ENCODE measurements around the gene FOXJ3. TPM values are rescaled to one million over a fixed set of nuclear protein-coding genes. Genes with fewer than 3 reads are reported as not detected.

The FOXJ3 gene
- total and polyA plus RNA-seq, 4 donors = 5.3 to 16.8 (median 12.4) TPM

DNA sequence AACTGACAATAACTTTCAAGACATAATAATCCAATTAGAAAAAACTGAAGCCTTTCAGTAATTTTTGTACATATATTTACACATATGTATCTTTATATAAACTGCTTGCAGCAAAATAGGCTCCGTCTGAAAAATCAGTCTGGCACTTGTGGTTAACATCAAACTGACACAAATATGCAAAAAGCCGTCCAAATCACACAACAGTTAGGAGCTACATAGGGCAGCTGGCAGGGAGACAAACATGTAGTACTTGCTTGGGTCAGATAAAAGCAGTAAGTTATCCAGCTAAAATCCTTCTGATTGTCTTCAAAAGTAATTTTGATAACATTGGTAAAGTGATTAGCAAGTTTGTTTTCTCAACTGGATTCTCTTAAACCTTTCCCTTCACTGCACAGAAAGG, 155.8 kb downstream of the FOXJ3 start:
- H3K27me3 ChIP-seq (ENCODE audit: control insufficient read depth in 4 of 4, insufficient read depth in 4 of 4, low read length in 3 of 4) = no peaks in the 10 kb centered on the region
- no peak overlapping the region for H3K27ac ChIP-seq (ENCODE audit: low read depth in 1 of 2, low read length in 2 of 2)
- WGBS = 19% methylated on average over 2 of the region's 2 CpGs
- H3K4me3 ChIP-seq (ENCODE audit: low read depth in 1 of 3, low read length in 3 of 3) = no peak overlapping the region
- DNase-seq (ENCODE audit: low spot score) = no peak
- H3K9ac ChIP-seq (ENCODE audit: low read depth in 1 of 2, low read length in 2 of 2) = no peak overlapping the region
- H3K36me3 ChIP-seq (ENCODE audit: control insufficient read depth in 4 of 4, insufficient read depth in 3 of 4, low read depth in 1 of 4, low read length in 3 of 4) = peaks cover 0 to 14% (median 4%) of the 10 kb centered on the region in 4 donors
- H3K9me3 ChIP-seq (ENCODE audit: control insufficient read depth in 4 of 4, low read length in 3 of 4) = no peaks in the 10 kb centered on the region
- TF ChIP-seq RXRA (IDR thresholded peaks at IDR 0.05) = no peak
- no peak for TF ChIP-seq HNF4A (conservative IDR thresholded peaks at IDR 0.05)
- no peak for TF ChIP-seq FOXA2 (IDR thresholded peaks at IDR 0.05)
- TF ChIP-seq, protein P1, sequence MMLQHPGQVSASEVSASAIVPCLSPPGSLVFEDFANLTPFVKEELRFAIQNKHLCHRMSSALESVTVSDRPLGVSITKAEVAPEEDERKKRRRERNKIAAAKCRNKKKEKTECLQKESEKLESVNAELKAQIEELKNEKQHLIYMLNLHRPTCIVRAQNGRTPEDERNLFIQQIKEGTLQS (IDR thresholded peaks at IDR 0.05) = no peak
- no peak for TF ChIP-seq TAF1 (conservative IDR thresholded peaks at IDR 0.05)
- TF ChIP-seq, protein P2, sequence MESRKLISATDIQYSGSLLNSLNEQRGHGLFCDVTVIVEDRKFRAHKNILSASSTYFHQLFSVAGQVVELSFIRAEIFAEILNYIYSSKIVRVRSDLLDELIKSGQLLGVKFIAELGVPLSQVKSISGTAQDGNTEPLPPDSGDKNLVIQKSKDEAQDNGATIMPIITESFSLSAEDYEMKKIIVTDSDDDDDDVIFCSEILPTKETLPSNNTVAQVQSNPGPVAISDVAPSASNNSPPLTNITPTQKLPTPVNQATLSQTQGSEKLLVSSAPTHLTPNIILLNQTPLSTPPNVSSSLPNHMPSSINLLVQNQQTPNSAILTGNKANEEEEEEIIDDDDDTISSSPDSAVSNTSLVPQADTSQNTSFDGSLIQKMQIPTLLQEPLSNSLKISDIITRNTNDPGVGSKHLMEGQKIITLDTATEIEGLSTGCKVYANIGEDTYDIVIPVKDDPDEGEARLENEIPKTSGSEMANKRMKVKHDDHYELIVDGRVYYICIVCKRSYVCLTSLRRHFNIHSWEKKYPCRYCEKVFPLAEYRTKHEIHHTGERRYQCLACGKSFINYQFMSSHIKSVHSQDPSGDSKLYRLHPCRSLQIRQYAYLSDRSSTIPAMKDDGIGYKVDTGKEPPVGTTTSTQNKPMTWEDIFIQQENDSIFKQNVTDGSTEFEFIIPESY (IDR thresholded peaks at IDR 0.05) = no peak
- no peak for TF ChIP-seq JUND (IDR thresholded peaks at IDR 0.05)
- H3K4me1 ChIP-seq (ENCODE audit: control insufficient read depth in 4 of 4, insufficient read depth in 4 of 4, low read length in 3 of 4) = peaks cover 0 to 12% (median 8%) of the 10 kb centered on the region in 4 donors

DNA sequence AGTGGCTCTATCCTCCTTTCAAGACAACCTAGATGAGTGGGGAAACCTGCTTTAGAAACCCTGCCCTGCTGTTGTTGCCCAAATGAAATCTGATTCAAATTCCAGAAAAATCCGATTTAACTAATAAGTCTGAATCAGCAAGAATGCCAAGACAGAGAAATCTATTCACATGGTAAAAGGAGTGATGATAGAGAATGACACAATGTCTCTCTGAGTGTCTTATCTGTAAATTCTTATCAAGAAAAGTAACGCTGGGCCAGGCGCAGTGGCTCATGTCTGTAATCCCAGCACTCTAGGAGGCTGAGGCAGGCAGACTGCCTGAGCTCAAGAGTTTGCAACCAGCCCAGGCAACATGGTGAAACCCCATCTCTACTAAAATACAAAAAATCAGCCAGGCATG, 156.8 kb downstream of the FOXJ3 start:
- no peak for TF ChIP-seq EGR1 (IDR thresholded peaks at IDR 0.05; ENCODE audit: low read depth in 2 of 2)
- no peak for TF ChIP-seq NR2F2 (IDR thresholded peaks at IDR 0.05)
- TF ChIP-seq YY1 (IDR thresholded peaks at IDR 0.05) = no peak
- TF ChIP-seq, protein P1 (IDR thresholded peaks at IDR 0.05) = no peak
- TF ChIP-seq RXRA (IDR thresholded peaks at IDR 0.05) = no peak
- no peak for TF ChIP-seq TAF1 (conservative IDR thresholded peaks at IDR 0.05)
- no peak for TF ChIP-seq HNF4A (conservative IDR thresholded peaks at IDR 0.05)
- TF ChIP-seq, protein P3, sequence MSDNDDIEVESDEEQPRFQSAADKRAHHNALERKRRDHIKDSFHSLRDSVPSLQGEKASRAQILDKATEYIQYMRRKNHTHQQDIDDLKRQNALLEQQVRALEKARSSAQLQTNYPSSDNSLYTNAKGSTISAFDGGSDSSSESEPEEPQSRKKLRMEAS (IDR thresholded peaks at IDR 0.05) = no peak
- TF ChIP-seq FOXA1 (IDR thresholded peaks at IDR 0.05) = no peak
- TF ChIP-seq, protein P2 (IDR thresholded peaks at IDR 0.05) = no peak
- no peak for TF ChIP-seq GABPA (IDR thresholded peaks at IDR 0.05 in 1 of 2, conservative IDR thresholded peaks at IDR 0.05 in 1 of 2)
- no peak for TF ChIP-seq HNF4G (IDR thresholded peaks at IDR 0.05)
- TF ChIP-seq, protein P4, sequence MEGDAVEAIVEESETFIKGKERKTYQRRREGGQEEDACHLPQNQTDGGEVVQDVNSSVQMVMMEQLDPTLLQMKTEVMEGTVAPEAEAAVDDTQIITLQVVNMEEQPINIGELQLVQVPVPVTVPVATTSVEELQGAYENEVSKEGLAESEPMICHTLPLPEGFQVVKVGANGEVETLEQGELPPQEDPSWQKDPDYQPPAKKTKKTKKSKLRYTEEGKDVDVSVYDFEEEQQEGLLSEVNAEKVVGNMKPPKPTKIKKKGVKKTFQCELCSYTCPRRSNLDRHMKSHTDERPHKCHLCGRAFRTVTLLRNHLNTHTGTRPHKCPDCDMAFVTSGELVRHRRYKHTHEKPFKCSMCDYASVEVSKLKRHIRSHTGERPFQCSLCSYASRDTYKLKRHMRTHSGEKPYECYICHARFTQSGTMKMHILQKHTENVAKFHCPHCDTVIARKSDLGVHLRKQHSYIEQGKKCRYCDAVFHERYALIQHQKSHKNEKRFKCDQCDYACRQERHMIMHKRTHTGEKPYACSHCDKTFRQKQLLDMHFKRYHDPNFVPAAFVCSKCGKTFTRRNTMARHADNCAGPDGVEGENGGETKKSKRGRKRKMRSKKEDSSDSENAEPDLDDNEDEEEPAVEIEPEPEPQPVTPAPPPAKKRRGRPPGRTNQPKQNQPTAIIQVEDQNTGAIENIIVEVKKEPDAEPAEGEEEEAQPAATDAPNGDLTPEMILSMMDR (IDR thresholded peaks at IDR 0.05; ENCODE audit: low read depth, low read length, missing input control) = no peak
- TF ChIP-seq, protein P5, sequence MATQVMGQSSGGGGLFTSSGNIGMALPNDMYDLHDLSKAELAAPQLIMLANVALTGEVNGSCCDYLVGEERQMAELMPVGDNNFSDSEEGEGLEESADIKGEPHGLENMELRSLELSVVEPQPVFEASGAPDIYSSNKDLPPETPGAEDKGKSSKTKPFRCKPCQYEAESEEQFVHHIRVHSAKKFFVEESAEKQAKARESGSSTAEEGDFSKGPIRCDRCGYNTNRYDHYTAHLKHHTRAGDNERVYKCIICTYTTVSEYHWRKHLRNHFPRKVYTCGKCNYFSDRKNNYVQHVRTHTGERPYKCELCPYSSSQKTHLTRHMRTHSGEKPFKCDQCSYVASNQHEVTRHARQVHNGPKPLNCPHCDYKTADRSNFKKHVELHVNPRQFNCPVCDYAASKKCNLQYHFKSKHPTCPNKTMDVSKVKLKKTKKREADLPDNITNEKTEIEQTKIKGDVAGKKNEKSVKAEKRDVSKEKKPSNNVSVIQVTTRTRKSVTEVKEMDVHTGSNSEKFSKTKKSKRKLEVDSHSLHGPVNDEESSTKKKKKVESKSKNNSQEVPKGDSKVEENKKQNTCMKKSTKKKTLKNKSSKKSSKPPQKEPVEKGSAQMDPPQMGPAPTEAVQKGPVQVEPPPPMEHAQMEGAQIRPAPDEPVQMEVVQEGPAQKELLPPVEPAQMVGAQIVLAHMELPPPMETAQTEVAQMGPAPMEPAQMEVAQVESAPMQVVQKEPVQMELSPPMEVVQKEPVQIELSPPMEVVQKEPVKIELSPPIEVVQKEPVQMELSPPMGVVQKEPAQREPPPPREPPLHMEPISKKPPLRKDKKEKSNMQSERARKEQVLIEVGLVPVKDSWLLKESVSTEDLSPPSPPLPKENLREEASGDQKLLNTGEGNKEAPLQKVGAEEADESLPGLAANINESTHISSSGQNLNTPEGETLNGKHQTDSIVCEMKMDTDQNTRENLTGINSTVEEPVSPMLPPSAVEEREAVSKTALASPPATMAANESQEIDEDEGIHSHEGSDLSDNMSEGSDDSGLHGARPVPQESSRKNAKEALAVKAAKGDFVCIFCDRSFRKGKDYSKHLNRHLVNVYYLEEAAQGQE (IDR thresholded peaks at IDR 0.05) = no peak
- peaks cover 0 to 14% (median 4%) of the 10 kb centered on the region in 4 donors for H3K36me3 ChIP-seq (ENCODE audit: control insufficient read depth in 4 of 4, insufficient read depth in 3 of 4, low read depth in 1 of 4, low read length in 3 of 4)
- no peaks in the 10 kb centered on the region for H3K27me3 ChIP-seq (ENCODE audit: control insufficient read depth in 4 of 4, insufficient read depth in 4 of 4, low read length in 3 of 4)
- H3K9me3 ChIP-seq (ENCODE audit: control insufficient read depth in 4 of 4, low read length in 3 of 4) = no peaks in the 10 kb centered on the region
- WGBS = 80% methylated on average over 3 of the region's 3 CpGs
- H3K27ac ChIP-seq (ENCODE audit: low read depth in 1 of 2, low read length in 2 of 2) = no peak overlapping the region
- H3K4me3 ChIP-seq (ENCODE audit: low read depth in 1 of 3, low read length in 3 of 3) = no peak overlapping the region
- H3K9ac ChIP-seq (ENCODE audit: low read depth in 1 of 2, low read length in 2 of 2) = no peak overlapping the region
- no peak for DNase-seq (ENCODE audit: low spot score)
- H3K4me1 ChIP-seq (ENCODE audit: control insufficient read depth in 4 of 4, insufficient read depth in 4 of 4, low read length in 3 of 4) = peaks cover 3 to 18% (median 11%) of the 10 kb centered on the region in 4 donors
